Spleen (tissue), 7 donors: ENCODE data around the gene DPF3.

Source experiments
- POLR2A ChIP-seq, 3 donors: fragments of 450-650 bp; IDR thresholded peaks; one replicate each; pipeline ENCODE4 v1.5.1; 2017; ENCODE audit warnings: antibody characterized with exemption in 3 of 3, mild to moderate bottlenecking in 1 of 3
- TF ChIP-seq, protein P1 (sequence below), 11 experiments: fragments of 200-600 bp in 7 of 11; fragments of 450-650 bp in 4 of 11; sonication (generic) in 4 of 11; IDR thresholded peaks in 8 of 11; conservative IDR thresholded peaks in 3 of 11; 1 replicate in 7 of 11; 2 replicates in 4 of 11; pipeline versions ENCODE4 v1.4.0 to v1.8.0; 2016 to 2021; ENCODE audit warnings: antibody characterized with exemption in 11 of 11, inconsistent platforms in 4 of 11, mild to moderate bottlenecking in 1 of 11
- donor health status: DM: no; HTN: no; CAD: no; lungs with moderate emphysema.
- donor health status: DM: no; HTN: no; CAD: no.
- donor health status: DM: no; HTN: no; CAD: no.

DNA sequence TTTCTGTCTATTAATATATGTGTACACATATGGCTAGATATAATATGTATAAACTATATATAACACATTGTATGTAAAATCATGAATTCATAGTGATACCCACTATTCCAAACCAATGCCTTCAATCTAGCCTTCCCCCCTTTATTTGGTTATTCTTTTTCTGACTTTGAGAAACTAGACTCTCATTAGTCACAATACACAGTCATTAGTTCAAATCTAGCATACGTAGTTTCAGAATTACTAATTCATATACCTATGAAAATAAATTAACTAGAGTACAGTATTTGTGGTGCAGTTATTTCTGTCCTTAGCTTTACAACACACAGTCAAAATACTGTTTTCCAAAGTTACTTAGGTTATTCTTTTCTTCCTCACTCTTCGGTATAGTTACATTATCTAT lies 268.2 kb downstream of the DPF3 start:
- TF ChIP-seq, protein P1, sequence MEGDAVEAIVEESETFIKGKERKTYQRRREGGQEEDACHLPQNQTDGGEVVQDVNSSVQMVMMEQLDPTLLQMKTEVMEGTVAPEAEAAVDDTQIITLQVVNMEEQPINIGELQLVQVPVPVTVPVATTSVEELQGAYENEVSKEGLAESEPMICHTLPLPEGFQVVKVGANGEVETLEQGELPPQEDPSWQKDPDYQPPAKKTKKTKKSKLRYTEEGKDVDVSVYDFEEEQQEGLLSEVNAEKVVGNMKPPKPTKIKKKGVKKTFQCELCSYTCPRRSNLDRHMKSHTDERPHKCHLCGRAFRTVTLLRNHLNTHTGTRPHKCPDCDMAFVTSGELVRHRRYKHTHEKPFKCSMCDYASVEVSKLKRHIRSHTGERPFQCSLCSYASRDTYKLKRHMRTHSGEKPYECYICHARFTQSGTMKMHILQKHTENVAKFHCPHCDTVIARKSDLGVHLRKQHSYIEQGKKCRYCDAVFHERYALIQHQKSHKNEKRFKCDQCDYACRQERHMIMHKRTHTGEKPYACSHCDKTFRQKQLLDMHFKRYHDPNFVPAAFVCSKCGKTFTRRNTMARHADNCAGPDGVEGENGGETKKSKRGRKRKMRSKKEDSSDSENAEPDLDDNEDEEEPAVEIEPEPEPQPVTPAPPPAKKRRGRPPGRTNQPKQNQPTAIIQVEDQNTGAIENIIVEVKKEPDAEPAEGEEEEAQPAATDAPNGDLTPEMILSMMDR (IDR thresholded peaks at IDR 0.05 in 8 of 11, conservative IDR thresholded peaks at IDR 0.05 in 3 of 11): no peak
- TF ChIP-seq POLR2A (IDR thresholded peaks at IDR 0.05): no peak
